Stimulated activated CD8-positive, alpha-beta memory T cell treated with anti-CD3 and anti-CD28 coated beads, Interleukin-15, amount 100 ng/mL, for 1 hour (primary cell): ENCODE measurements around the gene GFRA1.
"Not testable (repeated sequence)": the region's sequence is repeated elsewhere in the genome, so short reads cannot be mapped to it uniquely, and the experiment has no call there.

Experiments used
- DNase-seq: peaks from one replicate; pipeline ENCODE4 v3.0.0-alpha.2; 2020; ENCODE audit warnings: low read depth

Gene GFRA1

DNA sequence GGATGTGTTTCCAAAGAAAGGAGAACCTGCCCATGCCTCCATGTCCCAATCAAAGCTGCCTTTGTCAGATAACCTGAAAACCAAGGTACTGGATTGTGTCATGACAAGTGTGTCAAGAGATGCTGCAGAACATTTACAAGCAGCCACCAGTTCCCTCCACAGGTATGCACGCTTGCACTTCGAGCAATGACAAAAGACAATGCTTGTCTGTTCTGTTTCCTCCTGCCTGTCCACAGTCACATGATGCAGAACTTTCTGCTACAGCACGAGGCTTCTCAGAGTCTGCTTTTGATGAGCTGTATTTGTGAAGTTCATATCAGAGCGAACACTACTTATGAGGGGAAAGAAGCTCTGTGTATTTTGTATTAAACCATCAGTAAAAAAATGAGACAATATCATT is 209.9 kb downstream of the GFRA1 start:
- DNase-seq: no peak

DNA sequence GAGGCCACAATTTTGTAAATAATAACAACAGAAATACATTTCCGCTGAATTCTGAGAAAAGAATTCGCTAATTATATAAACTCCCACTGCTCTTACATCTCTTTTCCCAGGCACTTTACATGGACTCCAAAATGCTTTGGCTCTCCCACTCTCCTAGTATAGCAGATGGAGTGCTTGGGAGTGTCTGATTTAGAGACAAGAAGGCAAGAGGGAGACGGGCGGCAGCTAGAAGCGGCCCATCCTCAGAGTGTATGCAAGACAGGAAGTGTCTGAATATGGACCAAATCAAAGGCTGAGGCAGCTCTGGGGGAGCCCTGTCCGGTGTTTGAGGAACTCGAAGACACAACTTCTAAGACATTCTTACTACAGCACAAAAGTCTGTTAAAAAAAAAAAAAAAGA is 212.1 kb downstream of the GFRA1 start:
- no peak for DNase-seq

- no peak for DNase-seq
Observed at GRCh38 chr10:116059320-116059719, 213.7 kb downstream of the GFRA1 start.

GRCh38 chr10:116056445-116057293 is 216.3 kb downstream of the GFRA1 start:
- DNase-seq: no peak

- no peak for DNase-seq
Observed at GRCh38 chr10:116055917-116056252, 217.1 kb downstream of the GFRA1 start.

- no peak for DNase-seq
Observed at GRCh38 chr10:116055252-116055916, 217.6 kb downstream of the GFRA1 start.

DNA sequence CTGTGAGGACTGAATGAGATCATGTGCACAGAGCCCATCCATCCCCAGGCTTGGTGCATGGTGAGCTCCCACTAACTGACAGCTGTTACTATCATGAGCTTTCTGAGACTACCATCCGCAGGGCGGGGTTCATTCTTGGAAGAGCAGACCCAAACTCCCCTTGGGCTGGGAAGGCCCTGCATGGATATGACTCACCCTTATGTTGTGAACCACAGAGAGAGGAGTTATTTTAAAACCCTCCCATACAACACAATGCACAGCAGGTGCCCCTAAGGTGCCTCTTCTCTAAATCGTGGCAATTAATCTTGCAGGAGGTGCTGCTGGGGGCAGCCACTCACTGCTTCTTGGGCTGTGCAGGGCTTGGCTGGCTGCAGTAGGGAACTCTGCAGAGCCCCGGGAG is 219.1 kb downstream of the GFRA1 start:
- DNase-seq: no peak

GRCh38 chr10:116053009-116053730 is 219.8 kb downstream of the GFRA1 start:
- not testable (repeated sequence) for DNase-seq

- DNase-seq: not testable (repeated sequence)
Observed at GRCh38 chr10:116052522-116052921, 220.5 kb downstream of the GFRA1 start.

DNA sequence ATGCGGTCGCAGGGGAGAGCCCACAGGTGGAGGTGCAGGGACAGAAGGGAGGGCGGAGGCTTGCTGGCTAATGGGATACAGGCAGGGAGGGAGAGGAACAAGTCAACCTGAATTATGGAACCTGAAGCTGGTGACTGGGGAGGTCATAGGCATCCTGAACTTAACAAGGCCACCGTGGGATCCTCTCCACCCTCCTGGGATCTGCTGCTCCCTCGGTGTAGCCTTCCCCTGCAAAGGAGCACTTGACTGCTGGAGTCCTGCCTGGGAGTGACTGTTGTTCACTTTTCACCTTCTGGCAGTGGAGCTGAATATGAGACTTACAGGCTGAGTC is 223.1 kb downstream of the GFRA1 start:
- no peak for DNase-seq

DNA sequence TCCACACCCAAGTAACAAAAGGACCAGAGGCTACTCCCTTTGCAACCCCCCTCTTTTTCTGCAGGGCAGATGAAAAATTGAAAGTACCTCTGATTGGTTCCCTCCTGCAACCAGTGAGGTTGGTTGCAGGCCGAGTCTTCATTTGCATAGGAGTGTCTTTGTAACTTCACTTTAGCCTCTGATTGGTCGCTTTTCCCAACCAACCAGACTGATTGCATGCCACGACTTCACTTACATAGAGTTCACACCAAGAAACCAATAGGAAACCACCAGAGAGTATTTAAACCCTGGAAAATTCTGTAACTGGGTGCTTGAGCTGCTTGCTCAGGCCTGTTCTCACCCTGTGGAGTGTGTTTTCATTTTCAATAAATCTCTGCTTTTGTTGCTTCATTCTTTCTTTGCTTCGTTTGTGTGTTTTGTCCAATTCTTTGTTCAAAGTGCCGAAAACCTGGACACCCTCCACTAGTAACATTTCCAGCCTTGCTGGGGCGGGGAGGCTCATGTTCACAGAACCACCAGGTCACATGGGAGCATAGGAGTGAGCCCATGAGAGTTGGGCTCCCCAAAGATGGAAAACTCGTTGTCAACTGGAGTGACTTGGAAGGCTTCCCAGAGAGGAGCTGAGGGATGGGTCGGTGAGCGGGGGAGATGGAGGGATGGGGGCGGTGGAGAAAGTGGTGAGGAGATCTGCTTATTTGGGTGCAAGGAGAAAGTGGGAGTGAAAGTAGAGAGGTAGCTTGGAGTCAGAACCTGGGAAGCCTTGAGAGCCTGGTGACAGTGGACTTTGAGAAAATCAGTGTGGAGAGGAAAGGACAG is 223.6 kb downstream of the GFRA1 start:
- no peak for DNase-seq

DNA sequence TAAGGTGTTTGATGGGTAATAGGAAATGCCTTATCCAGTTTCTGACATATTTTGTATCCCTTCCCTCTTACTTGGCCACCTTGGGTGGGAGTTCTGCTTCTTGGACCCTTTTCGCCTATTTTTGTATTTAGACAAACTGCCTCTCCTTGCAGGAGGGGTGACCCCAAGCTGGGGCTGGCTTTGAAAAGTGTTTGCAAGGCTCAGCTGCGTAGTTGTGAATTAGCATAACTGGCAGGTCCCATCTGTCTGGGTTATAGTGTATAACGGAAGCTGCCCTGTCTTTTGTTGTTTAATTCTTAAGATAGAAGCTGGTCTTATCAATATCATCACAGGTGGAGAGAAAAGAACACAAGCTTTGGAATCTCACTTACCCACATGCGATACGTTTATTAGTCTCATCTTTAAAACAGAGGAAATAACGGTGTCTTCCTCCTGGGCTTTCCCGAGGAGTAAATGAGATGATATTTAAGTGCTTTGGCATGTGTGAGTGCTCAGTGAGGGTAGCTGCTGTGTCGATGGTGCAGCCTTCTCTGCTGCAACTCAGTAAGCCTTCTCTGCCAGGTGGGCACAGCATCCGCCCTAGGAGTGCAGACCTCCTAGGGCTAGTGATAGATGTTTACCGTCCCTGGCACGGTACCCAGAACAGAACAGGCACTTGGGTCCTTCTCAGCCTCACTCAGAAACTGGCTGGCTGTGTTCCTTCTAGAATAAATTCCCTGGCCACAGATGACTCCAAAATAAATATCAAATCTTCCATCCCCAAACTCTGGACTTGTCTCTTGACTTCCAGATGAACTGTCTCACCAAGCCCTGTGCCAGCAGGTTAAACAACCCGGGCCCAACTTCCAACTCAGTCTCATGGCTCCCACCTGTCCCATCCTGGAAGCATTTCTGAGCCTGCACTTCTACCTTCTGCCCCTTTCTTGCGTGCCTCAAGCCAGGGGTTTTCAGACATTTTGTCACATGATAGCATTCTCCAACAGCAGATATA is 227.3 kb downstream of the GFRA1 start:
- DNase-seq: no peak

- no peak for DNase-seq
Observed at GRCh38 chr10:116044801-116045248, 228.2 kb downstream of the GFRA1 start.

- DNase-seq: no peak
Observed at GRCh38 chr10:116043861-116044260, 229.1 kb downstream of the GFRA1 start.

DNA sequence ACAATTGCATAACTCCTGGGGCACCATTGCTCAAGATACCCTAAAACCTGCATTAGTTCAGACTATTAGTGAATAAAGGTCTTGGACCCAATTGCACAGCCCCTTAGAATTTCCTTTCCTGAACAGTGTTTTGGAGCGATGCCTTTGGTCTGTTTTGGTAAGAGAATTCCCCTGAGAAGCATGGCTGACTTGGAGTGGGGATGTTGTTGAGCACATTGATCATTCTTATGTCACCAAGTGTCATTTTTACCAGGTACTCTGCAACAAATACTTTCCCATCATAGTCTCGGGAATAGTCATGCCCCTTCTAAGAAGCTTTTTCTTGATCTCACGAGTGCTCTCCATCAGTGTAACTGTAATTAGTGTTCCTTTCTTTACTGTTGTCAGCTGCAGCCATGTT is 229.7 kb downstream of the GFRA1 start:
- DNase-seq: no peak

DNA sequence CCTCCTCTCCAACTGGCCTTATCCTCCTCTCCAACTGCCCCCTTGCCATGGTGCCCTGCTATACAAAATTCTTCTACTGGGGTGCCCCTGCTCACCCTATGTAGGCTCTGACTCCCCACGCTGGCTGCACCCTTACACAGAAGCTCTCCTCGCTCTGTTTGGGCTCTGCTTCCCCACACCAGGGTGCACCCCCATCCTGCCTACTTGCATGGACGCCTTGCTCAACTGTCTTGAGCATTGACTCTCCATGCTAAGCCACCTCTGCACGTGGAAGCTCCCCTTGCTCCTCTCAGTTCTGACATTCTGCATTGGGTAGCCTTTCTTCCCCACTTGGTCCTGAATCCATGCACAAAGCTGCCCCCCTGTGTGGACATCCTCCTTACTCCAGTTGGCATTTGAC is 231.1 kb downstream of the GFRA1 start:
- DNase-seq: no peak

DNA sequence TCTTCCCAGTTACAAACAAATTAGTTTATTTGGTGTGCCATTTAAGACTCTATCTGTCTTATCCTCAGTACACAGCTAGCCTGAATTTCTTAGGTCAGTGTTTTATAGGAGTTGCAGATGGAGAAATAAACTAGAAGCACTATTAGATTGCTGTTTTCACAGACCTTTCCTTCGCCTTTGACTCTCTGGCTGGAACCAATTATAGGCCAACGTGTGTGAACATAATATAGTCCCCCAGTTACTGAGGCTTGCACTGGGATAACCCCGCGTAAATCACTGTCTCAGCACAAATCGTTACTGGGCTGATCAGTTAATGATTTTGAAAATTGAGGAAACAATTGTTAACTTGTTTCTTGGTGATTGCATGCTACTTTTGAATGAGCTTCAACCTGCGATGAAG is 233.4 kb downstream of the GFRA1 start:
- no peak for DNase-seq

DNA sequence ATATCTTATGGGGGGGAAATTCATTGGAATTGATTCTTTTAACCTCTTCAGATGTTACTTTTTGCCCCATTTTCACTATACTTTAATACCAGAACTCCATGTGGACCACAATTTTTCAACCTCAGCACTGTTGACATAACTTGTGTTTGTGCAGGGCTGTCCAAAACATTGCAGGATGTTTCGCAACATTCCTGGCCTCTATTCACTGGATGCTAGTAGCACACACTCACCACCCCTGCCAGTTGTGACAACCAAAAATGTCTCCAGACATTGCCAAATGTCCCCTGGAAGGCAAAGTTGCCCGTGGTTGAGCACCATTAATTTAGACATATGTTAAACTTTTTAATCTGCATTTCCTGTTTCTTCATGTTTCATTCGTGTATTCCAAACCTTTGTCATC is 234.7 kb downstream of the GFRA1 start:
- DNase-seq: no peak

GRCh38 chr10:116035406-116035805 is 237.6 kb downstream of the GFRA1 start:
- DNase-seq: not testable (repeated sequence)

DNA sequence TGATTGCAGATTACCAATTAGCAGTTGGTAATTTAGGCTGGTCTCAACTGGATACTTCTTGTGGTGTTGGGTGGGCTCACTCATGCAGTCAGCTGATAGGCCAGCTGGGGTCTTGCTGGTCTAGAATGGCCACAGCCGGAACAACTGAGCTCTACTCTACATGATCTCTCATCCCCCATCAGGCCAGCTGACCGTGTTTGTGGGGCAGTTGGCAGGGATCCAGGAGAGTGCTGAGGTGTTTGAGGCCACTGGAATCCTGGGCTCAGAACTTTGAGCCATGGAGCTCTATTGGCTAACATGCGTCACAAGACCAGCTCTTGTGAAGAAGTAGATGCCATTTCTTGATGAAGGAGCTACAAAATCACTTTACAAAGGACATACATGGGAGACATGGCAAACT is 242.4 kb downstream of the GFRA1 start:
- DNase-seq: no peak

DNA sequence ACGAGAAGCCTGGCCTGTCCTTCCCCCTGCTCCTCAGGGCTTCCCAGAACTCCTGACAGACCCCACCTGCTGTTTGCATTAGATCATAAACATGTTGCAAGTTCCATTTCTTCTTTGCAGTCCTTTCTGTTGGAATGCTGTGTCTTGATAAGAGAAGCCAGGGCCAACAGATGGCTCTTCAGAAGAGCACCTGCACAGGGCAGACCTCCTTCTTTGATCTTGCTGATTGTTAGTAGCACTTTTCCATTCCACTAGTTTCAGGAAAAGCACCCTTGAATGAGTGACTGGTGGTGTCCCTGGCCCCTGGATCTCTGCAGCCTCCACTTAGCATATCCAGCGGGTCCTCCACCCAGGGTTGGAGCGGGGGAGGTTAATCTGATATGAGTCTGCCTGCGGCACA is 243.2 kb downstream of the GFRA1 start:
- DNase-seq: no peak
